ENCODE measurements around the gene KIF5C.

The KIF5C gene

DNA sequence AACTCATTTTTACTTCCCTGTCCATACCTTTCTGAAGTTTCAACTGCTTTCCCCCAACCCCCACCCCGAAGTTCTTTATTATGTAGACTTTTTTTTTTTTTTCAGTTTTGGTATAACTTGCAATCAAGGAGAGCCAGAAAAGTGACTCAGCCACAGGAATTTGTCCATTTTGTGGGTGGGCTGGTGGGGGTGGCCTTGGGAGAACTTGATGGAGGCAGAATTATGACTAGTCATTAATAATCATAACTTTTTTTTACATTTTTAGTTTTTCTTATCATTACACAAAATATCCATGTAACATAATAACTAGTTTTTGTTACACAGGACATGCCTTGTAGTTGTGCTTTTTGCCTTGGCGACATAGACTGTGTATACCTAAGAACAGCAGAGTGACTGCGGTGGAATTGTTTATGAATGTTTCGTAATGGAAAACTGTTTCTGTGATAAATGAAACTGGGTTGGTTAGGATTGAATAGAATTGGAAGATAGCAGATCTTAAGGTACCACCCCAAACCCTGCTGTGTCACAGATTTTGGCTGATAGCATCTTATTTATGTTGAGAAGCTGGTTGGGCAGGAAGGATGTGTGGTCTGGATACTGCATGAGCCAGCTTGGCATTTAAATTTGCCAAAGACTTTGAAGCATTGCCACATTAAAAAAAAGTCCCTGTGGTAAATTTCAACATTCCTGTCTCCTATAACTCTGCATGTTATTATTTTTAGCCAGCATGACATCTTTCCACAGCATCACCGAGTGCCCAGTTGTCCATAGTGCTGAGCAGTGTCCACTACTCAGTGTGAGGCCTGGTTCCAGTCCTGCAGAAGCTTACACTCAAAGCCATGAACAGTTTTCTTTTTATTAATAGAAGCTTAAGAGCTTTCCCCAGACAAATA is 194.2 kb downstream of the KIF5C start:
- TF ChIP-seq ZFX (IDR thresholded peaks at IDR 0.05), result no peak
- TF ChIP-seq, protein P1, sequence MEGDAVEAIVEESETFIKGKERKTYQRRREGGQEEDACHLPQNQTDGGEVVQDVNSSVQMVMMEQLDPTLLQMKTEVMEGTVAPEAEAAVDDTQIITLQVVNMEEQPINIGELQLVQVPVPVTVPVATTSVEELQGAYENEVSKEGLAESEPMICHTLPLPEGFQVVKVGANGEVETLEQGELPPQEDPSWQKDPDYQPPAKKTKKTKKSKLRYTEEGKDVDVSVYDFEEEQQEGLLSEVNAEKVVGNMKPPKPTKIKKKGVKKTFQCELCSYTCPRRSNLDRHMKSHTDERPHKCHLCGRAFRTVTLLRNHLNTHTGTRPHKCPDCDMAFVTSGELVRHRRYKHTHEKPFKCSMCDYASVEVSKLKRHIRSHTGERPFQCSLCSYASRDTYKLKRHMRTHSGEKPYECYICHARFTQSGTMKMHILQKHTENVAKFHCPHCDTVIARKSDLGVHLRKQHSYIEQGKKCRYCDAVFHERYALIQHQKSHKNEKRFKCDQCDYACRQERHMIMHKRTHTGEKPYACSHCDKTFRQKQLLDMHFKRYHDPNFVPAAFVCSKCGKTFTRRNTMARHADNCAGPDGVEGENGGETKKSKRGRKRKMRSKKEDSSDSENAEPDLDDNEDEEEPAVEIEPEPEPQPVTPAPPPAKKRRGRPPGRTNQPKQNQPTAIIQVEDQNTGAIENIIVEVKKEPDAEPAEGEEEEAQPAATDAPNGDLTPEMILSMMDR (conservative IDR thresholded peaks at IDR 0.05), result no peak
- H3K27ac ChIP-seq, result peak overlapping the region; percentile 30; the same call in 1 of the 2 replicates

DNA sequence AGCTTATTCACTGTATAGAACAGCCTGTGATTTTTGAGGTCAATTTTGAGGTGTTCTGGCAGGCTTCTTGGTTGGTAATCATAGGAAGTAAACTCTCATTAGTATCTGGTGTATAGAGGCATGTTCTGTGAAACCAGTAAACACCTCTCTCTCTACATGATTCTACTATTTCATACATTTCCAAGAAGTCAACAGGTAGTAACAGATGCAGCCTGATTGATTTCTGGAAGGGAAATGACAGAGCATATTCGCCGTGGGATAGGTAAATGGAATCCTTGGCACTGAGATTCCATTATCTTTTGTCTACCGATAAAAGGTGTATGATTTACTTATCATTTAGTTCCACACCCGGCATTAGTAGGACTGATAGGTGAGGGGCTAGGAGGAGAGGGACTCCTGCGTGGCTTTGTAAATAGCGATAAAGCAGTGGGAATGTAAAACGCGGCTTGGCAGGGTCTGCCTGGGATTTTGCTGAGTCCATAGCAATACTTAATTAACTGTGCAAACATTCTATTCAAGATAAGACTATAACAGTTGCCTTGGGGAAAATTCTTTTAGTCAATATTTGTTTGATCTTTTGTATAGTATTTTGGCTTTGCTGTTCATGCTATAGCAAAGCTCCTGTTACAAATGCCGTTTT is 195.8 kb downstream of the KIF5C start:
- TF ChIP-seq, protein P1 (conservative IDR thresholded peaks at IDR 0.05), result no peak
- no peak for TF ChIP-seq ZFX (IDR thresholded peaks at IDR 0.05)
- H3K27ac ChIP-seq, result peak overlapping the region; percentile 38; the same call in 1 of the 2 replicates

DNA sequence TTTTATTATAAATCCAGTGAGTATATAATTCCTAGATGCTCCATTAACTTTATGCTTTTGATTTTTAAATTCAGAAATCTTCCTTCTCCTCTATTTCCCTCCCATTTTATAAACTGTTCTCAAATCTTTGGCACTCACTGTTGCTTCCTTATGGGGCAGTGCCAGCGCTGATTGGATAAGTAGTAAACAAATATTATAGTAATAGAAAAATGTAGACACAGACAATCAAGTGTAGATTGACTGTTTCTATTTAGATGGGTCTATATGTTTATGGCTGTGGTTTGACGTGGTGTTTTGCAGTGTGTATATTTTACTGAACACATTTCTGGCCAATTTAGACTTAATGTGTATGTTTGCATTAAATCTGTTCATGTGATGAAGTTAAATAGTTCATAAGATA is 200.1 kb downstream of the KIF5C start:
- TF ChIP-seq ZFX (IDR thresholded peaks at IDR 0.05), result no peak
- TF ChIP-seq, protein P1 (conservative IDR thresholded peaks at IDR 0.05), result no peak

DNA sequence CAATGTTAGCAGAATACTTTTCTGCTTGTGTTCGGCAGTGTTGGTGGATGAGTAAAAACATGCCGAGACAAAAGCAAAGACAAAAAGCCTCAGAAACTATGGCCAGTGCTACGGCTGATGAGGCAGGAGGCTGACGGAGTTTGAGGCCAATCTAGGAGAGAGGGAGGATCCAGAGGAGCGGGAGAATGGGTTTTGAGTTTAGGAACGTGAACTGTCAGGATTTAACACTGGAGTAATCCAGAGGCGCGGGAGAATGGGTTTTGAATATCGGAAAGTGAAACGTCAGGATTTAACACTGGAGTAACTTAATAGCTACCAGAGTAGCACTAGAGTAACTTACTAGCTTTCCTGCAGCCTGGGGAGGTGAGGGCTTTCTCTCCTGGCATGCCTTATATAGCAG is 200.8 kb downstream of the KIF5C start:
- no peak for TF ChIP-seq ZFX (IDR thresholded peaks at IDR 0.05)
- TF ChIP-seq, protein P1 (conservative IDR thresholded peaks at IDR 0.05), result no peak
- no peak overlapping the region for H3K27ac ChIP-seq

More for the DNA sequence above, 200.1 kb downstream of the KIF5C start:
- H3K27ac ChIP-seq, result no peak overlapping the region

All from C4-2B (cell line).